GM12878 (cell line): Measurements from ENCODE around the gene CGN. TPM values are rescaled to one million over a fixed set of nuclear protein-coding genes. Genes with fewer than 3 reads are reported as not detected.

Source experiments
- ATAC-seq: fragments of 200-7000 bp; cut with Tn5 transposase; 3 replicates; pipeline ENCODE4 v1.9.1; 2020; ENCODE audit warnings: mild to moderate bottlenecking, moderate library complexity
- Bru-seq: library from RNA; stranded (reverse); fragments of 400-500 nt; gene quantifications from one replicate; lab custom pipeline; 2021; lab: Mats Ljungman, UMichigan
- BruChase-seq, 2 experiments: library from RNA; stranded (reverse); fragments of 400-500 nt; gene quantifications; one replicate each; lab custom pipeline; 2021; lab: Mats Ljungman, UMichigan
- BruUV-seq: library from RNA; stranded (reverse); fragments of 400-500 nt; replicated peaks from 2 replicates; lab custom pipeline; 2021; lab: Mats Ljungman, UMichigan
- CTCF ChIA-PET: fragments of 300-600 bp; sonication (Branson Sonifier 250); formaldehyde crosslinking; extraction: SDS; loops from one replicate; lab custom pipeline; 2021; ENCODE audit warnings: inconsistent platforms; lab: Yijun Ruan, JAX
- POLR2A ChIA-PET: fragments of 350-600 bp; formaldehyde crosslinking; extraction: SDS; loops from one replicate; lab custom pipeline; 2021; ENCODE audit warnings: inconsistent platforms; lab: Charles Lee
- RAD21 ChIA-PET: fragments of 300-600 bp; sonication (Branson Sonifier 250); formaldehyde crosslinking; loops from one replicate; lab custom pipeline; 2023; ENCODE audit warnings: antibody characterized with exemption; ENCODE audit not compliant: unreplicated experiment; lab: Charles Lee
- SMC1A ChIA-PET: fragments of 300-600 bp; sonication (Branson Sonifier 250); formaldehyde crosslinking; loops from one replicate; lab custom pipeline; 2023; ENCODE audit not compliant: unreplicated experiment, uncharacterized antibody; lab: Charles Lee
- DNase-seq: peaks from one replicate; pipeline ENCODE4 v3.0.0-alpha.2; 2011; ENCODE audit warnings: low read depth, low spot score
- FAIRE-seq: peaks from 3 replicates; lab custom pipeline; 2011; peaks lifted over from hg19 to GRCh38; lab: Jason Lieb, UNC
- H2AFZ ChIP-seq: 2 replicates; pipeline ENCODE4 v1.6.0; 2011; ENCODE audit warnings: low read depth, low read length, control low read depth; ENCODE audit not compliant: control insufficient read depth
- H3K27ac ChIP-seq: 2 replicates; pipeline ENCODE4 v1.5.1; 2011; ENCODE audit warnings: control low read depth; ENCODE audit not compliant: control insufficient read depth, insufficient read depth
- H3K27me3 ChIP-seq, 2 experiments: replicated peaks in 1 of 2; 2 replicates each; pipeline versions ENCODE4 v1.6.0 to v1.6.1; 2011; ENCODE audit warnings: low read length in 1 of 2; ENCODE audit not compliant: control insufficient read depth in 2 of 2, insufficient read depth in 2 of 2
- H3K36me3 ChIP-seq, 2 experiments: 2 replicates each; pipeline ENCODE4 v1.5.1; 2011; ENCODE audit warnings: low read length in 1 of 2; ENCODE audit not compliant: control insufficient read depth in 2 of 2, insufficient read depth in 2 of 2
- H3K4me1 ChIP-seq: 2 replicates; pipeline ENCODE4 v1.6.1; 2011; ENCODE audit warnings: mild to moderate bottlenecking, low read length, moderate library complexity, mixed read lengths; ENCODE audit not compliant: control insufficient read depth, insufficient read depth
- H3K4me2 ChIP-seq: 2 replicates; pipeline ENCODE4 v1.6.0; 2011; ENCODE audit warnings: control low read depth; ENCODE audit not compliant: control insufficient read depth, insufficient read depth
- H3K4me3 ChIP-seq: fragments of 200-600 bp; sonication (generic); 2 replicates; pipeline ENCODE4 v1.5.1; 2016
- H3K79me2 ChIP-seq: 2 replicates; pipeline ENCODE4 v1.6.0; 2011; ENCODE audit warnings: low read length; ENCODE audit not compliant: control insufficient read depth, insufficient read depth
- H3K9ac ChIP-seq: 2 replicates; pipeline ENCODE4 v1.8.0; 2011; ENCODE audit warnings: low read length, control low read depth, mixed read lengths; ENCODE audit not compliant: control insufficient read depth, insufficient read depth
- H3K9me3 ChIP-seq: replicated peaks from 3 replicates; pipeline ENCODE4 v1.5.1; 2011; ENCODE audit warnings: mild to moderate bottlenecking, low read length; ENCODE audit not compliant: control insufficient read depth, insufficient read depth
- H4K20me1 ChIP-seq: 2 replicates; pipeline ENCODE4 v1.6.0; 2011; ENCODE audit not compliant: control insufficient read depth, insufficient read depth
- BHLHE40 ChIP-seq, 2 experiments: fragments of 450-650 bp in 1 of 2; IDR thresholded peaks; 2 replicates each; pipeline ENCODE4 v1.6.1; 2011 to 2017; ENCODE audit warnings: low read depth in 2 of 2, borderline replicate concordance in 1 of 2, improper control_type of control experiment in 1 of 2, low read length in 1 of 2, mild to moderate bottlenecking in 1 of 2
- EGR1 ChIP-seq, 2 experiments: IDR thresholded peaks; 1 replicate in 1 of 2; 2 replicates in 1 of 2; pipeline ENCODE4 v1.6.1; 2011 to 2012; ENCODE audit warnings: low read depth in 2 of 2, low read length in 2 of 2, borderline replicate concordance in 1 of 2, mild to moderate bottlenecking in 1 of 2, moderate library complexity in 1 of 2
- YY1 ChIP-seq: IDR thresholded peaks from 2 replicates; pipeline ENCODE4 v1.6.1; 2011; ENCODE audit warnings: low read depth, mild to moderate bottlenecking, low read length
- WGBS: methylation state at CpG from one replicate; pipeline ENCODE4 v1.1.6; 2016; ENCODE audit warnings: low lambda C conversion rate; ENCODE audit not compliant: insufficient replicate concordance, insufficient coverage; ENCODE audit errors: missing lambda C conversion rate; 5-methylcytosine and 5-hydroxymethylcytosine counted together
- in situ Hi-C: fragments of 300-500 bp; cut with MboI; formaldehyde crosslinking; loops from 9 replicates; pipeline ENCODE4 v1.14.3; 2018; ENCODE audit warnings: mixed read lengths
- intact Hi-C: fragments of 100-400 bp; cut with micrococcal nuclease; formaldehyde crosslinking; loops from one replicate; pipeline ENCODE4 v1.14.2; 2022; ENCODE audit not compliant: unreplicated experiment
- long read RNA-seq, 2 experiments: library from polyadenylated mRNA; unstranded; transcript quantifications; one replicate each; pipeline ENCODE4 v2.0.0, GENCODE V29; 2019 to 2020
- polyA minus RNA-seq, 3 experiments: library from RNA; depleted of rRNA, polyadenylated mRNA; stranded (reverse); fragments of >200 nt; gene quantifications; 2 replicates each; pipeline ENCODE4 v1.2.3, GENCODE V29; 2011
- polyA plus RNA-seq, 11 experiments: library from polyadenylated mRNA; depleted of rRNA in 4 of 11; unstranded in 6 of 11; stranded (reverse) in 5 of 11; fragments of >200 nt; fragmentation: Nextera tagmentation in 4 of 11; fragmentation: Illumina TruSeq in 1 of 11; extraction: Ambion mirVana in 4 of 11; extraction: Trizol in 1 of 11; gene quantifications; 1 replicate in 1 of 11; 2 replicates in 10 of 11; pipeline versions ENCODE4 v1.2.1 to v1.2.3, GENCODE V29; 2011 to 2016; ENCODE audit warnings: inconsistent platforms in 2 of 11, missing spikeins in 2 of 11, low read depth in 1 of 11
- total RNA-seq, 4 experiments: library from RNA; depleted of rRNA in 3 of 4; stranded (reverse); fragments of >200 nt in 3 of 4; fragmentation: Illumina TruSeq in 1 of 4; extraction: Trizol in 1 of 4; gene quantifications; 2 replicates each; pipeline versions ENCODE4 v1.2.1 to v1.2.3, GENCODE V29; 2013 to 2021
- TF ChIP-seq, protein P1 (sequence below): fragments of 450-650 bp; IDR thresholded peaks from 2 replicates; pipeline ENCODE4 v1.6.1; 2017; ENCODE audit warnings: mild to moderate bottlenecking, moderate library complexity

Gene CGN, protein sequence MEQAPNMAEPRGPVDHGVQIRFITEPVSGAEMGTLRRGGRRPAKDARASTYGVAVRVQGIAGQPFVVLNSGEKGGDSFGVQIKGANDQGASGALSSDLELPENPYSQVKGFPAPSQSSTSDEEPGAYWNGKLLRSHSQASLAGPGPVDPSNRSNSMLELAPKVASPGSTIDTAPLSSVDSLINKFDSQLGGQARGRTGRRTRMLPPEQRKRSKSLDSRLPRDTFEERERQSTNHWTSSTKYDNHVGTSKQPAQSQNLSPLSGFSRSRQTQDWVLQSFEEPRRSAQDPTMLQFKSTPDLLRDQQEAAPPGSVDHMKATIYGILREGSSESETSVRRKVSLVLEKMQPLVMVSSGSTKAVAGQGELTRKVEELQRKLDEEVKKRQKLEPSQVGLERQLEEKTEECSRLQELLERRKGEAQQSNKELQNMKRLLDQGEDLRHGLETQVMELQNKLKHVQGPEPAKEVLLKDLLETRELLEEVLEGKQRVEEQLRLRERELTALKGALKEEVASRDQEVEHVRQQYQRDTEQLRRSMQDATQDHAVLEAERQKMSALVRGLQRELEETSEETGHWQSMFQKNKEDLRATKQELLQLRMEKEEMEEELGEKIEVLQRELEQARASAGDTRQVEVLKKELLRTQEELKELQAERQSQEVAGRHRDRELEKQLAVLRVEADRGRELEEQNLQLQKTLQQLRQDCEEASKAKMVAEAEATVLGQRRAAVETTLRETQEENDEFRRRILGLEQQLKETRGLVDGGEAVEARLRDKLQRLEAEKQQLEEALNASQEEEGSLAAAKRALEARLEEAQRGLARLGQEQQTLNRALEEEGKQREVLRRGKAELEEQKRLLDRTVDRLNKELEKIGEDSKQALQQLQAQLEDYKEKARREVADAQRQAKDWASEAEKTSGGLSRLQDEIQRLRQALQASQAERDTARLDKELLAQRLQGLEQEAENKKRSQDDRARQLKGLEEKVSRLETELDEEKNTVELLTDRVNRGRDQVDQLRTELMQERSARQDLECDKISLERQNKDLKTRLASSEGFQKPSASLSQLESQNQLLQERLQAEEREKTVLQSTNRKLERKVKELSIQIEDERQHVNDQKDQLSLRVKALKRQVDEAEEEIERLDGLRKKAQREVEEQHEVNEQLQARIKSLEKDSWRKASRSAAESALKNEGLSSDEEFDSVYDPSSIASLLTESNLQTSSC
- 1.6 and 4.0 TPM in 2 replicates for total RNA-seq (2013; cell fraction: nucleolus; rRNA removed)
- 2.9 and 3.9 TPM in 2 replicates for total RNA-seq (2014; rRNA removed)
- total RNA-seq (2014; rRNA removed; fragmentation: Illumina TruSeq; extraction: Trizol) = 2.7 and 3.0 TPM in 2 replicates
- 6.5 and 6.6 TPM in 2 replicates for total RNA-seq (2021)
- 0.96 TPM for polyA plus RNA-seq (2011; ENCODE audit: low read depth)
- polyA plus RNA-seq (2011; rRNA removed) = 0.11 and 0.20 TPM in 2 replicates
- polyA plus RNA-seq (2011; cell fraction: cytosol; rRNA removed) = 0.01 and 0.10 TPM in 2 replicates
- 0.31 and 0.82 TPM in 2 replicates for polyA plus RNA-seq (2011; cell fraction: nucleus; rRNA removed)
- 1.7 and 1.8 TPM in 2 replicates for polyA plus RNA-seq (2012)
- 6.0 and 6.5 TPM in 2 replicates for polyA plus RNA-seq (2014; fragmentation: Illumina TruSeq; extraction: Trizol)
- polyA plus RNA-seq (2014; fragmentation: Nextera tagmentation; extraction: Ambion mirVana) = 1 to 10 TPM in 1 of 2 experiments, under 1 TPM in 1; 0.47 to 1.8 TPM
- polyA plus RNA-seq (2014; rRNA removed) = 3.8 and 3.9 TPM in 2 replicates
- polyA plus RNA-seq (2016; fragmentation: Nextera tagmentation; extraction: Ambion mirVana) = 1 to 10 TPM; 4.1 to 5.0 TPM
- 0.31 TPM in 1 of 2 replicates, not detected in the other for polyA minus RNA-seq (2011; rRNA and poly(A)+ RNA removed)
- not detected in 2 replicates for polyA minus RNA-seq (2011; cell fraction: cytosol; rRNA and poly(A)+ RNA removed)
- polyA minus RNA-seq (2011; cell fraction: nucleus; rRNA and poly(A)+ RNA removed) = 0.12 and 0.67 TPM in 2 replicates
- percentile 23 among the genes with signal in this experiment for Bru-seq, nascent RNA
- percentile 25 among the genes with signal in this experiment for BruChase-seq, experiment 1, labeled RNA remaining after a 6-hour chase
- BruChase-seq, experiment 2, labeled RNA remaining after a 2-hour chase = percentile 20 among the genes with signal in this experiment
- long read RNA-seq, experiment 1 = 0 reads
- long read RNA-seq, experiment 2 = 0 reads

DNA sequence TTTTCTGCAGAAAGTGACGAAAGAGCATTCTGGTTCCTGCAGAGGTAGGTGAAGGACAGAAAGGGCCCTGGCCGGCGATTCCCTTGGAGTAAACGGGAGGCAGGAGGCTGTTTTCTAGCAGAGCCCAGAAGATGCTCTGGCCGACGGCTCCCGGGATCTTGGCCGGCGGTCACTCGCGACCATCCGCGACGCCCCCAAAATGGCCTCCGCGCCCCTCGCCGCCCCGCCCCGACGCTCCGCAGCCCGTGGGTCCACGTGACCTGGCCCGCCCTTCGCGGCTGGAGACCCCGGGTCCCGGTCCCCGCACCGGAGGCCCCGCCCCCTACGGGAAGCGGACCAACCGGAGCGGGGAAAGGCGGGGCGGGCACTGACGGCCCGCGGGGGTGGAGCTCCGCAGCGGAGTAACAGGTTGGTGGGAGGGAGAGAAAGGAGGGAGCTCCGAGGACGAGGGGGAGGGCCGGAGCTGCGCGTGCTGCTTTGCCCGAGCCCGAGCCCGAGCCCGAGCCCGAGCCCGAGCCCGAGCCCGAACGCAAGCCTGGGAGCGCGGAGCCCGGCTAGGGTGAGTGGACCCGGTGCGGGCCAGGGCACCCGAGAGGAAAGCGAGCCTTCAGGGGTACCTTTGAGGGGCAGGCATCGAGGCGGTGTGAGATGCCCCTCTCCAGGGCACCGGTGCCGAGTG, at the start of gene CGN:
Gene CGN, plus strand, starts transcription at position 431 of the 679 bp plus-strand sequence. CDS start 7,133 bp downstream, outside the sequence.
- ATAC-seq = peak; percentile 94
- ChIA-PET SMC1A (interaction anchor here (1.1 to 1.6 kb wide), 2 partner anchors 36 to 67 kb away, joined by 4 to 5 read pairs; no protein-coding TSS in a partner anchor), RAD21 (interaction anchor here (0.6 to 1.6 kb wide), 2 partner anchors 67 to 94 kb away, joined by 3 to 4 read pairs; no protein-coding TSS in a partner anchor), POLR2A (interaction anchor here (0.6 kb wide), 1 partner anchor 81 kb away, joined by 3 read pairs; no protein-coding TSS in a partner anchor), CTCF (interaction anchor here (1.2 kb wide), 1 partner anchor 18 kb away, joined by 4 read pairs; no protein-coding TSS in a partner anchor)
- Histone ChIP-seq H3K79me2 (no peaks in the 10 kb centered on the region), H3K27ac (no peak within 1 kb of the TSS), H3K9ac (peak within 1 kb of the TSS; percentile 43; the same call in 1 of the 2 replicates), H4K20me1 (no peaks in the 10 kb centered on the region), H3K9me3 (no peaks in the 10 kb centered on the region), H3K4me3 (peak within 1 kb of the TSS; percentile 65), H3K4me2 (peak within 1 kb of the TSS; percentile 98), H3K36me3 (no peaks in the 10 kb centered on the region), H3K4me1 (peaks cover 23% of the 10 kb centered on the region), H3K27me3 (peaks cover 6 to 7% of the 10 kb centered on the region in 2 experiments), H2AFZ (peak within 1 kb of the TSS; percentile 81)
- no peak for FAIRE-seq
- in situ Hi-C loops (loop anchor here (5.0 kb wide), 1 partner anchor 64 kb away; no protein-coding TSS in a partner anchor), intact Hi-C loops (loop anchor here (5.0 kb wide), 1 partner anchor 69 kb away; no protein-coding TSS in a partner anchor)
- no TSS peak for BruUV-seq
- DNase-seq = no peak
- WGBS = 2% methylated on average over 51 of the region's 68 CpGs
- peak in 1 of 2 experiments; percentile 39; a peak in 1 of 3 replicates for TF ChIP-seq EGR1 (IDR thresholded peaks at IDR 0.05; ENCODE audit: borderline replicate concordance in 1 of 2, low read depth in 2 of 2, low read length in 2 of 2)
- peak in 1 of 2 experiments; percentile 65; a peak in 2 of 4 replicates for TF ChIP-seq BHLHE40 (IDR thresholded peaks at IDR 0.05; ENCODE audit: borderline replicate concordance in 1 of 2, low read depth in 2 of 2, low read length in 1 of 2)
- TF ChIP-seq YY1 = peak; percentile 80
- TF ChIP-seq, protein P1, sequence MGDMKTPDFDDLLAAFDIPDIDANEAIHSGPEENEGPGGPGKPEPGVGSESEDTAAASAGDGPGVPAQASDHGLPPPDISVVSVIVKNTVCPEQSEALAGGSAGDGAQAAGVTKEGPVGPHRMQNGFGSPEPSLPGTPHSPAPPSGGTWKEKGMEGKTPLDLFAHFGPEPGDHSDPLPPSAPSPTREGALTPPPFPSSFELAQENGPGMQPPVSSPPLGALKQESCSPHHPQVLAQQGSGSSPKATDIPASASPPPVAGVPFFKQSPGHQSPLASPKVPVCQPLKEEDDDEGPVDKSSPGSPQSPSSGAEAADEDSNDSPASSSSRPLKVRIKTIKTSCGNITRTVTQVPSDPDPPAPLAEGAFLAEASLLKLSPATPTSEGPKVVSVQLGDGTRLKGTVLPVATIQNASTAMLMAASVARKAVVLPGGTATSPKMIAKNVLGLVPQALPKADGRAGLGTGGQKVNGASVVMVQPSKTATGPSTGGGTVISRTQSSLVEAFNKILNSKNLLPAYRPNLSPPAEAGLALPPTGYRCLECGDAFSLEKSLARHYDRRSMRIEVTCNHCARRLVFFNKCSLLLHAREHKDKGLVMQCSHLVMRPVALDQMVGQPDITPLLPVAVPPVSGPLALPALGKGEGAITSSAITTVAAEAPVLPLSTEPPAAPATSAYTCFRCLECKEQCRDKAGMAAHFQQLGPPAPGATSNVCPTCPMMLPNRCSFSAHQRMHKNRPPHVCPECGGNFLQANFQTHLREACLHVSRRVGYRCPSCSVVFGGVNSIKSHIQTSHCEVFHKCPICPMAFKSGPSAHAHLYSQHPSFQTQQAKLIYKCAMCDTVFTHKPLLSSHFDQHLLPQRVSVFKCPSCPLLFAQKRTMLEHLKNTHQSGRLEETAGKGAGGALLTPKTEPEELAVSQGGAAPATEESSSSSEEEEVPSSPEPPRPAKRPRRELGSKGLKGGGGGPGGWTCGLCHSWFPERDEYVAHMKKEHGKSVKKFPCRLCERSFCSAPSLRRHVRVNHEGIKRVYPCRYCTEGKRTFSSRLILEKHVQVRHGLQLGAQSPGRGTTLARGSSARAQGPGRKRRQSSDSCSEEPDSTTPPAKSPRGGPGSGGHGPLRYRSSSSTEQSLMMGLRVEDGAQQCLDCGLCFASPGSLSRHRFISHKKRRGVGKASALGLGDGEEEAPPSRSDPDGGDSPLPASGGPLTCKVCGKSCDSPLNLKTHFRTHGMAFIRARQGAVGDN = no peak
